GM18520 (cell line): ENCODE data around the gene GJB4.
"Not testable (repeated sequence)": the region's sequence is repeated elsewhere in the genome, so short reads cannot be mapped to it uniquely, and the experiment has no call there.

Source experiments
- ATAC-seq: cut with Tn5 transposase; IDR thresholded peaks from one replicate; pipeline ENCODE4 v1.9.1; 2021; ENCODE audit not compliant: unreplicated experiment

GJB4 gene

DNA sequence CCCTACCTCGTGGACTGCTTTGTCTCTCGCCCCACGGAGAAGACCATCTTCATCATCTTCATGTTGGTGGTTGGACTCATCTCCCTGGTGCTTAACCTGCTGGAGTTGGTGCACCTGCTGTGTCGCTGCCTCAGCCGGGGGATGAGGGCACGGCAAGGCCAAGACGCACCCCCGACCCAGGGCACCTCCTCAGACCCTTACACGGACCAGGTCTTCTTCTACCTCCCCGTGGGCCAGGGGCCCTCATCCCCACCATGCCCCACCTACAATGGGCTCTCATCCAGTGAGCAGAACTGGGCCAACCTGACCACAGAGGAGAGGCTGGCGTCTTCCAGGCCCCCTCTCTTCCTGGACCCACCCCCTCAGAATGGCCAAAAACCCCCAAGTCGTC, 35.2 kb downstream of the GJB4 start:
- ATAC-seq: no peak

DNA sequence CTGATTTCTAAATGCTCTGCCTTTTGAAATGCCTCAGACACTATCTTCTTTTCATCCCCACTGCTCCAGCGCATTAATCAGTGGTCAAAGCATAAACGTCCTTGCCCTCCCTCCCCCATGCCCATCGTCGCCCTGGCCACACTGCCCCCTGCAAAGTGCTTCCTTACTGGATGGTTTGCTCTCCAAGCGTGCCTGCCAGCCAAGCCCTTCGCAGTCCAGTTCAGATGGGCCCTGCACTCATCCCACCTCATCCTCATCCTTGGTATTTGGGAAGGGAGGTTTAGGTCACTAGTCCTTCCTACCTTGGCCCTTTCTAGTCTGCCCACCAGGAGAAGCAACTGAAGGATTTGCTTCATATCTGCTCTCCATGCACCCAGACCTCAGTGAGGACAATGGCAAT, 36.4 kb downstream of the GJB4 start:
- ATAC-seq: no peak

DNA sequence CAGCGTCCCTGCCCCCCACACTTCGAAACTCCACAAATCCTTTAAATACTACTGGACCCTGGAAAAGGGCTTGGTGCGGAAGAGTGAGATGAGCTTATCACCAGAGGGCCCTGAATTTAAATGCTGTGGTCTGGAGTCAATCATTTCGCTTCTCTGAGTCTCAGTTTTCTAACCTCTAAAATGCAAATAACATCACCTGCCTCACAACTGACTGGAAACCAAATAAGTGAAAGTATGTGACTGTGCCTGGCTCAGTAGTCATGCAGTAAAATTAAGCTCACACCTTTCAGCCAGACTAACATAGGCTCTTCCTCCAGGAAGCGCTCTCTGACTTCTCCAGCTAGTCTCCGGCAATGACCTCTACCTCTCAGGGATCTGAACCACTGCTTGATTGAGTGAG, 37.5 kb downstream of the GJB4 start:
- ATAC-seq: peak; percentile 74

DNA sequence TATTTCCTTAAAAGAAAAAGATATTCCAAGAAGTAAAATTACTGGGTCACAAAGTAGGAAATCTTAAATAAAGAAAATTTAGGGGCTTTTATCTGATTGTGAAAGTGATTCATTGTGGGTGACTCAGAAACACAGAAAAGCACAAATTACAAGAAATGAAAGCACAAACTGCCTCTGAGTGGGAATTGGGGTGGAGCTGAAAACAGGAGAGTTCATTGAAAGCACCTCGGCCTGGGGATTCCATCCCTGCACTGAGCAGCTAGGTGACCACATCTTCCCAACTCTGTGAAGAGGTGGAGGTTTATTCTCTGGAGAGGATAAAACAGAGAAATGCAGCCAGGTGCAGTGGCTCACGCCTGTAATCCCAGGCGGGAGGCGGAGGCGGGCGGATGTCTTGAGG, 40.7 kb downstream of the GJB4 start:
- ATAC-seq: no peak

DNA sequence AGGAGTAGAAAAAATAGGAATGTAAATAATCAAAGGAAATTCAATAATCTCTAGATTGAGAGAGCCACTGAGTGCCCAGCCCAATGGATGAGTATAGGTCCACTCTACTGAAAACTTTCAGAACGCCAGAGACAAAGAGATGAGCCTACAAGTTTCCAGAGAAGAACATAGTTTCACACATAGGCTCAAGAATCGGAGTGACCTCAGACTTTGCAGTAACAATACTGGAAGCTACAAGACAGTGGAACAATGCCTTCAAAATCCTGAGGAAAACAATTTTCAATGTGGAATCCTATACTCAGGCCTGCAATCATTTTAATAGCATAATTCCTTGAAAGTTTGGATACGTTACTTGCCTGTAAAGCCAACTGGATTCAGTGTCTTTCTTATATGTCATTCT, 44.2 kb downstream of the GJB4 start:
- ATAC-seq: no peak

DNA sequence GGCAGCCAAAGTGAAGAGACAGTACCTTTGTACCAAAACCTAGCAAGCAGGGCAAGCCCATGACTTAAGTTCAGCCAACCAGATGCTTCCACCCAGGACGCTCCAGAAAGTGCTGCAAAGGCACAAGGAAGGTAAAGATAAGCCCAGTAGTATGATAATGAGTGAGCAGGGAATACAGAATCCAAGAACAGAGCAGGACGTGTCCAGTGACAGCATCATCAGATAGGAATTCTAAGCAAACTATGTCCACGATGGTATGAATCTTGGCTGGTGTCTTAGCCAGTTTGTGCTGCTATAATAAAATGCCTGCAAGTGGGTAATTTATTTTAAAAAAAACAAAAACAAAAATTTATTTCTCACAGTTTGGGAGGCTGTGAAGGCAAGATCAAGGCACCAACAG, 46.9 kb downstream of the GJB4 start:
- no peak for ATAC-seq

DNA sequence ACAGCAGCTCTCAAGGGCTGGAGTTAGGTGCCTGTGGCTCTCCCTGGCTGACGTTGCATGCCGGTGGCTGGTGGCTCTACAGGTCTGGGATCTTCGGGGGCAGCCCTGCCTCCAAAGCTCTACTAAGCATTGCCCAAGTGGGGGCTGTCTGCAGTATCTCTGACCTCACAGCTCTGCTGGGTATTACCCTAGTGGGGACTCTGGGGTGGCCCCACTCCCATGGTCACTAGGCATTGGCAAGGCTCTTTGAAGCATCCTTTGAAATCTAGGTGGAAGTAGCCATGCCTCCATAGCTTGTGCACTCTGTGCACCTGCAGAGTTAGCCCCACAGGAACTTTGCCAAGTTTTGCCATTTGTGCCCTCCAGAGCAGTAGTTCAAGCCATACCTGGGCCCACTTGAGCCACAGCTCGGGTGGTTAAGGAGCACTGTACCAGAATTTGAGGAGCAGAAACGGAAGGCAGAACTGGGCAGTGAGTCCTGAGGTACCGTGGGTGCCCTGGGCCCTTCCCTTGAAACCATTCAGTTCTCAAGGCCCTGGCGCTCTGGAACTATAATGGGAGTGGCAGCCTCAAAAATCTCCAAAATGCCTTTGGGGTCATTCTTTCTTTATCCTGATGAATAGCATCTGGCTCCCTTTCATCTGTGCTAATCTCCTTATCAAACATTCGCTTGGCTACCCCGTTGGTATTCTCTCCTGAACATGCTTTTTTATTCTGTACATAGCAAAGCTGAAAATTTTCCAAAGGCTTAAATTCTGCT, 48.7 kb downstream of the GJB4 start:
- no peak for ATAC-seq

DNA sequence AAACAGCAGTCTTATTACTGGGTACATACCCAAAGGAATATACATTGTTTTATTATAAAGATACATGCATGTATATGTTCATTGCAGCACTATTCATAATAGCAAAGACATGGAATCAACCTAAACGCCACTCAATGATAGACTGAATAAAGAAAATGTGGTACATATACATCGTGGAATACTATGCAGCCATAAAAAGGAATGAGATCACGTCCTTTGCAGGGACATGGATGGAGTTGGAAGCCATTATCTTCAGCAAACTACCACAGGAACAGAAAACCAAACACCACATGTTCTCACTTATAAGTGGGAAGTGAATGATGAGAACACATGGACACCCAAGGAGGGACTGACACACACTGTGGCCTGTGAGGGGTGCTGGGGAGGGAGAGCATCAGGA, 51.2 kb downstream of the GJB4 start:
- not testable (repeated sequence) for ATAC-seq
